PC-9 (cell line): ENCODE results near the gene ACTN1. TPM values are rescaled to one million over a fixed set of nuclear protein-coding genes. Genes with fewer than 3 reads are reported as not detected.
A peak's percentile ranks its signal among the peaks of the same experiment; 100 is the strongest.

Source experiments
- BruUV-seq: library from RNA; stranded (reverse); fragments of 400-500 nt; replicated peaks from 2 replicates; lab custom pipeline; 2021; lab: Mats Ljungman, UMichigan
- CTCF ChIA-PET: fragments of 300-600 bp; sonication (Branson Sonifier 250); formaldehyde crosslinking; loops from one replicate; lab custom pipeline; 2022; ENCODE audit warnings: antibody characterized with exemption; lab: Charles Lee
- POLR2A ChIA-PET: fragments of 300-600 bp; sonication (Branson Sonifier 250); formaldehyde crosslinking; loops from one replicate; lab custom pipeline; 2022; ENCODE audit warnings: antibody characterized with exemption; ENCODE audit not compliant: unreplicated experiment; lab: Charles Lee
- DNase-seq, 2 experiments: peaks; one replicate each; pipeline versions ENCODE4 v3.0.0 to v3.0.0-alpha.2; 2015 to 2022; ENCODE audit warnings: mixed read lengths in 1 of 2
- H2AFZ ChIP-seq: fragments of 200-600 bp; sonication (generic); 2 replicates; pipeline ENCODE4 v1.8.1; 2017; ENCODE audit warnings: antibody characterized with exemption
- H3F3A ChIP-seq: fragments of 200-600 bp; sonication (generic); 2 replicates; pipeline ENCODE4 v1.8.1; 2017; ENCODE audit warnings: antibody characterized with exemption, mild to moderate bottlenecking, low read depth; ENCODE audit not compliant: insufficient read depth
- H3K27ac ChIP-seq: fragments of 200-600 bp; sonication (generic); 2 replicates; pipeline ENCODE4 v1.6.1; 2016; ENCODE audit warnings: mixed run types
- H3K27me3 ChIP-seq: fragments of 200-600 bp; sonication (generic); 2 replicates; pipeline ENCODE4 v1.6.1; 2016; ENCODE audit warnings: low read depth, mixed run types; ENCODE audit not compliant: insufficient read depth
- H3K36me3 ChIP-seq: fragments of 200-600 bp; sonication (generic); 2 replicates; pipeline ENCODE4 v1.6.1; 2016; ENCODE audit warnings: low read depth, mixed run types
- H3K4me1 ChIP-seq: fragments of 200-600 bp; sonication (generic); replicated peaks from 2 replicates; pipeline ENCODE4 v1.6.1; 2016; ENCODE audit warnings: mixed run types; ENCODE audit not compliant: insufficient read depth
- H3K4me2 ChIP-seq: fragments of 200-600 bp; sonication (generic); 2 replicates; pipeline ENCODE4 v1.6.1; 2017; ENCODE audit warnings: mixed run types
- H3K4me3 ChIP-seq: fragments of 200-600 bp; sonication (generic); 2 replicates; pipeline ENCODE4 v1.6.1; 2016; ENCODE audit warnings: mixed run types
- H3K79me2 ChIP-seq: fragments of 200-600 bp; sonication (generic); 2 replicates; pipeline ENCODE4 v1.6.1; 2017; ENCODE audit warnings: low read depth, mixed run types
- H3K9me2 ChIP-seq: fragments of 200-600 bp; sonication (generic); 2 replicates; pipeline ENCODE4 v1.8.1; 2017; ENCODE audit warnings: mild to moderate bottlenecking; ENCODE audit not compliant: insufficient read depth
- H3K9me3 ChIP-seq: fragments of 200-600 bp; sonication (generic); 2 replicates; pipeline ENCODE4 v1.8.1; 2016; ENCODE audit warnings: low read depth; ENCODE audit not compliant: insufficient read depth
- H4K20me1 ChIP-seq: fragments of 200-600 bp; sonication (generic); 2 replicates; pipeline ENCODE4 v1.8.1; 2017; ENCODE audit not compliant: insufficient read depth
- CTCF ChIP-seq: fragments of 200-600 bp; sonication (generic); conservative IDR thresholded peaks from 2 replicates; pipeline ENCODE4 v1.6.1; 2017; ENCODE audit warnings: mixed run types, antibody characterized with exemption, mild to moderate bottlenecking, moderate library complexity
- EZH2 ChIP-seq: fragments of 200-600 bp; sonication (generic); IDR thresholded peaks from 2 replicates; pipeline ENCODE4 v1.8.0; 2017; ENCODE audit warnings: antibody characterized with exemption, low read depth
- intact Hi-C: fragments of 100-400 bp; cut with micrococcal nuclease; formaldehyde crosslinking; loops from one replicate; pipeline ENCODE4 v1.10.0; 2022; ENCODE audit not compliant: unreplicated experiment
- total RNA-seq: library from RNA; stranded (reverse); gene quantifications from 2 replicates; pipeline ENCODE4 v1.2.3, GENCODE V29; 2021

The ACTN1 gene
- total RNA-seq, 1 experiment from 2014 or later = 314 TPM

DNA sequence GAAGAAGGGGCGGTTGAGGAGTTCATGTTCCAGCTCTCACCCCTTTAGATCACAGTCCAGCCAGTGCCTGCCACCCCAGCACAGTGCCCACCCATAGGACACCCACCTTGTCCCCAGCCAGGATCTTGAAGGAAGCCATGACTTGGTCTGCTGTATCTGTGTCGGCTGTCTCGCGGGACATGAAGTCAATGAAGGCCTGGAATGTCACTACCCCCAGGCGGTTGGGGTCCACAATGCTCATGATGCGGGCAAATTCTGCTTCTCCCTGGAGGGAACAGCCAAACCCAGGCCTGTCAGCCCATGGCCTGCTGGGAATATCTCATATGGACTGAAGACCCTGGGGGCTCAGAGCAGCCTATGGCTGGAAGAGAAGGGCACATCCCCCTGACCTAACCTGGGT lies 102.1 kb downstream of the ACTN1 start:
- POLR2A ChIA-PET = no interaction called here

DNA sequence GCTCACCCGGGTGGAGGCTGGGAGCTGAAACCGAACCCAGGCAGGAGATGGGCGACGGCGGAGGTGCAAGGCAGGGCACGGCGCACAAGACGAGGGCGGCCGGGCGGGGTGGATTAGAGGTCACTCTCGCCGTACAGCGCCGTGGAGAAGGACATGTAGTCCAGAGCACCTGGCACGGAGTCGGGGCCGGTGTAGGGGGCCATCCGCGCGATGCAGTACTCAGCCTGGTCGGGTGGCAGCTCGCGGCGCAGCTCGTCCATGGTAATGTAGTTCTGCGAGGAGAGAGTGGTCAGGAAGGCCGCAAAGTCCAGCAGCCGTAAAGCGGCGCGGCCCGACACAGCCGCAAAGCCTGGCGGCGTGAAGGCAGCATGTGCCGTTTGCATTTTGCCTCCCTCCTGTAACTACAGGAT lies 104.4 kb downstream of the ACTN1 start:
- Histone ChIP-seq H3K4me1 (no peaks in the 10 kb centered on the region), H3K4me3 (no peak overlapping the region), H3K27me3 (no peaks in the 10 kb centered on the region), H3K4me2 (no peak overlapping the region), H2AFZ (no peak overlapping the region), H4K20me1 (peaks cover 10% of the 10 kb centered on the region), H3F3A (peaks cover 36% of the 10 kb centered on the region), H3K9me2 (no peaks in the 10 kb centered on the region), H3K79me2 (no peaks in the 10 kb centered on the region), H3K36me3 (peaks cover 72% of the 10 kb centered on the region), H3K27ac (no peak overlapping the region), H3K9me3 (no peaks in the 10 kb centered on the region)
- BruUV-seq = TSS peak; percentile 11
- POLR2A ChIA-PET = no interaction called here
- no peak for DNase-seq
- CTCF ChIA-PET = no interaction called here
- TF ChIP-seq CTCF = no peak
- TF ChIP-seq EZH2 = no peak
- intact Hi-C loops = no loop called here

More for the DNA sequence above, 102.1 kb downstream of the ACTN1 start:
- Histone ChIP-seq H3K4me2 (no peak overlapping the region), H3K36me3 (peaks cover 73% of the 10 kb centered on the region), H3K4me3 (no peak overlapping the region), H2AFZ (no peak overlapping the region), H3K4me1 (no peaks in the 10 kb centered on the region), H3F3A (peaks cover 29% of the 10 kb centered on the region), H3K27me3 (no peaks in the 10 kb centered on the region), H3K9me2 (no peaks in the 10 kb centered on the region), H4K20me1 (peaks cover 10% of the 10 kb centered on the region), H3K9me3 (no peaks in the 10 kb centered on the region), H3K27ac (no peak overlapping the region), H3K79me2 (no peaks in the 10 kb centered on the region)
- CTCF ChIA-PET = no interaction called here
- no peak for DNase-seq
- TF ChIP-seq EZH2 (no peak), CTCF (no peak)
- intact Hi-C loops = no loop called here
- BruUV-seq = no TSS peak

DNA sequence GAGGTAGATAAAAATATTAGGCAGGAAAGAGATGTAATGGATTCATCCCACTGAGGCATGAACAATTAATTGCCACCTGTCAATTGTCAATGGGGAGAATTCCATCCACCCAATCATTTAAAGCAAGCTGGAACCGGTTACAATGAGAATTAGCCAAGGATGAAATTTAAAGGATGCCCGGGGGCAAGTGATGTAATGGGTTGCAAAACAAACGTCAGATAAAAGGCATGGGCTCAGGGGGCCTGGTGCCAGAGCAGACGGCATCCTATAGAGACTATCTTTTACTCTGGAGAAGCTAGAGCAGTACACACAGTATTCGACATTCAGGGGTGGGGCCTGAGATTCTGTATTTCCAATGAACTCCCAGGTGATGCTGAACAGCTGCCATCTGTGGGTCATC lies 105.7 kb downstream of the ACTN1 start:
- Histone ChIP-seq H3K4me1 (no peaks in the 10 kb centered on the region), H3K79me2 (no peaks in the 10 kb centered on the region), H3F3A (peaks cover 44% of the 10 kb centered on the region), H4K20me1 (peaks cover 10% of the 10 kb centered on the region), H3K36me3 (peaks cover 65% of the 10 kb centered on the region), H3K9me3 (no peaks in the 10 kb centered on the region), H3K27me3 (no peaks in the 10 kb centered on the region), H3K9me2 (no peaks in the 10 kb centered on the region), H3K4me3 (no peak overlapping the region), H3K4me2 (no peak overlapping the region), H3K27ac (no peak overlapping the region), H2AFZ (no peak overlapping the region)
- POLR2A ChIA-PET = no interaction called here
- no peak for DNase-seq
- no peak for TF ChIP-seq CTCF
- TF ChIP-seq EZH2 = no peak
- no TSS peak for BruUV-seq
- intact Hi-C loops = no loop called here
- CTCF ChIA-PET = interaction anchor here (0.7 kb wide), 1 partner anchor 243 kb away, joined by 3 read pairs; no protein-coding TSS in a partner anchor
